Thyroid gland (tissue), 4 donors: Measurements from ENCODE around the gene RFTN1. TPM values are rescaled to one million over a fixed set of nuclear protein-coding genes. Genes with fewer than 3 reads are reported as not detected.

Source experiments
- DNase-seq, 2 donors: peaks; one replicate each; pipeline ENCODE4 v3.0.0-alpha.2; 2019
- H3K27ac ChIP-seq, 3 donors: fragments of 200-600 bp; sonication (generic); 1 replicate in 2 of 3; 2 replicates in 1 of 3; pipeline ENCODE4 v1.5.1; 2016 to 2019; ENCODE audit warnings: mild to moderate bottlenecking in 1 of 3, moderate library complexity in 1 of 3
- H3K27me3 ChIP-seq: fragments of 200-600 bp; sonication (generic); one replicate; pipeline ENCODE4 v1.5.1; 2019
- H3K36me3 ChIP-seq, 2 donors: fragments of 200-600 bp; sonication (generic); one replicate each; pipeline ENCODE4 v1.5.1; 2016 to 2019
- H3K4me1 ChIP-seq, 2 donors: fragments of 200-600 bp; sonication (generic); one replicate each; pipeline ENCODE4 v1.5.1; 2017 to 2019
- H3K4me3 ChIP-seq, 3 donors: fragments of 200-600 bp; sonication (generic); replicated peaks in 1 of 3; 1 replicate in 2 of 3; 2 replicates in 1 of 3; pipeline ENCODE4 v1.5.1; 2016; ENCODE audit warnings: mild to moderate bottlenecking in 1 of 3
- H3K9me3 ChIP-seq: fragments of 200-600 bp; sonication (generic); one replicate; pipeline ENCODE4 v1.5.1; 2017
- CTCF ChIP-seq, 6 experiments: fragments of 200-600 bp in 3 of 6; fragments of 450-650 bp in 3 of 6; sonication (generic) in 3 of 6; IDR thresholded peaks; one replicate each; pipeline ENCODE4 v1.5.1; 2016 to 2019; ENCODE audit warnings: antibody characterized with exemption in 6 of 6, mild to moderate bottlenecking in 2 of 6, inconsistent platforms in 1 of 6, moderate library complexity in 1 of 6
- POLR2A ChIP-seq, 2 donors: fragments of 450-650 bp; IDR thresholded peaks; one replicate each; pipeline ENCODE4 v1.6.1; 2017; ENCODE audit warnings: antibody characterized with exemption in 2 of 2, mild to moderate bottlenecking in 2 of 2, moderate library complexity in 1 of 2
- WGBS, 2 donors: methylation state at CpG; one replicate each; pipeline ENCODE4 v1.1.5; 2017; 5-methylcytosine and 5-hydroxymethylcytosine counted together
- intact Hi-C: fragments of 100-400 bp; cut with DNase I; formaldehyde crosslinking; loops from one replicate; pipeline ENCODE4 v1.15.1; 2023
- total RNA-seq, 4 donors: library from RNA; depleted of rRNA; stranded (reverse); fragments of >200 nt; gene quantifications; one replicate each; pipeline ENCODE4 v1.2.3, GENCODE V29; 2016

Gene RFTN1
- total RNA-seq, 4 donors from 2014 or later: 110 to 239 (median 153) TPM

- intact Hi-C loops: no loop called here
Measured at GRCh38 chr3:16280671-16281070, 232.8 kb downstream of the RFTN1 start.

DNA sequence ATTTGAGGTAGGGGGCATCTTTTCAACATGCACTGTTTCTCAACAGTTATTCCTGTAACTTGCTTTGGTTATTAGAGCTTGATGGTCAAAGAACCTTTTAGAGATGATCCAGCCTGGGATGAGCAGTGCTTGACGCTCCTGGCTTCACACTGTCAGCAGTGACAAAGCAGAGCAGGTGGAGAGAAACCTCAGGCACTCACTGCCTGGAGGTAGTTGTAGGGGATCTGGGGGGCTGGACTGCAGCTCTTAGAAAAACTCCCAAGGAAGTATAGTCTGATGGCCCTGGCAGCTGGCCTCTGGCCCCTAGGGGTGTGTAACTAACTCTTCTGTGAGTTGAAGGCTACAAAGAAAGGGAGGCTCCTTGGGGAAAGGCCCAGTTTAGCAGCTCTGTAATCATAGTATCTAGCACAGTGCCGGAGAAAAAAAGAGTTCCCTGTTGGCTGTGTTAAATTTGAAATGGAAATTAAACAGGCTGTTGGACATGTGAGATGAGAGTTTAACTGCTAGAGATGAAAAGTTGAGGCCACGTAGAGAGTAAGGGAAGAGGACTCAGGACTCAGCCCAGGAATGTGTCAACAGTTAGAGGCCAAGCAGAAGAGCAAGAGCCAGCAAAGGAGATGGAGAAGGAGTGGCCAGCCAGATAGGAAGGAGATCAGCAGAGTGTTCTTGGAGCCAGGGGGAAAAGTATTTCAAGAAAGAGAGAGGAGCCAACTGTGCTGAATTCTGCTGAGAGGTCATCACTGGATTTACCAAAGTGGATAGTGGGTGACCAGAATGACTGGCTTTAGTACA is 234.3 kb downstream of the RFTN1 start:
- no peak overlapping the region for H3K4me3 ChIP-seq
- 83 to 91% methylated on average over 3 of the region's 3 CpGs for WGBS, 2 donors
- TF ChIP-seq POLR2A (IDR thresholded peaks at IDR 0.05): no peak
- TF ChIP-seq CTCF (IDR thresholded peaks at IDR 0.05): no peak
- H3K36me3 ChIP-seq: no peaks in the 10 kb centered on the region
- intact Hi-C loops: no loop called here
- no peak for DNase-seq
- H3K27ac ChIP-seq: no peak overlapping the region
- H3K27me3 ChIP-seq: no peaks in the 10 kb centered on the region
- H3K4me1 ChIP-seq: no peaks in the 10 kb centered on the region
- H3K9me3 ChIP-seq: no peaks in the 10 kb centered on the region

More at GRCh38 chr3:16280671-16281070, 232.8 kb downstream of the RFTN1 start:
- TF ChIP-seq CTCF (IDR thresholded peaks at IDR 0.05) (no peak), POLR2A (IDR thresholded peaks at IDR 0.05) (no peak)
- Histone ChIP-seq H3K4me3 (no peak overlapping the region), H3K27ac (no peak overlapping the region), H3K4me1 (no peaks in the 10 kb centered on the region), H3K27me3 (no peaks in the 10 kb centered on the region), H3K9me3 (no peaks in the 10 kb centered on the region), H3K36me3 (no peaks in the 10 kb centered on the region)
- WGBS, 2 donors: 85 to 93% methylated on average over 2 of the region's 2 CpGs
- no peak for DNase-seq

GRCh38 chr3:16277471-16277870 is 236.0 kb downstream of the RFTN1 start:
- WGBS, 2 donors: 72 to 85% methylated on average over 3 of the region's 3 CpGs
- Histone ChIP-seq H3K27ac (peak overlapping the region in 1 of 3 donors; percentile 22), H3K9me3 (no peaks in the 10 kb centered on the region), H3K4me3 (no peak overlapping the region), H3K4me1 (no peaks in the 10 kb centered on the region), H3K36me3 (no peaks in the 10 kb centered on the region), H3K27me3 (no peaks in the 10 kb centered on the region)
- intact Hi-C loops: no loop called here
- DNase-seq: no peak
- TF ChIP-seq POLR2A (IDR thresholded peaks at IDR 0.05) (no peak), CTCF (IDR thresholded peaks at IDR 0.05) (no peak)

DNA sequence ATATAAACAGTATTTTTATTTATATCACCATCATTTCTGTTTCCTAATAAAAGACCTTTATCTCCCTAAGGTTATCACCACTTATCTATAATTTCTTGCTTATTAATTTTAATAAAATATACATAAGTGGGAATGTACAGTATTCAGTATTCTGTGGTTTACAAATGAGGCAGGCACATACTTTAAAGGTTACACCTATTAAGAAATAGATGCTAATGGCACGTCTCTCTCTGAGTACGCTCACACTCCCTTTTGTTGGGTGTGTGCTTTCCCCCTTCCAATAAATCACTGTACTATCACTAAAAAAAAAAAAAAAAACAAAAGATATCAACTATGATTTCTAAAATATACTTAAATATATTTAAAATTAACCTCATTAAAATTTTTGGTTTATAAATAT is 239.6 kb downstream of the RFTN1 start:
- intact Hi-C loops: no loop called here
- DNase-seq: no peak
- no peak overlapping the region for H3K27ac ChIP-seq
- no peaks in the 10 kb centered on the region for H3K4me1 ChIP-seq
- peaks cover 5 to 9% of the 10 kb centered on the region in 2 donors for H3K36me3 ChIP-seq
- no peaks in the 10 kb centered on the region for H3K27me3 ChIP-seq
- no peaks in the 10 kb centered on the region for H3K9me3 ChIP-seq
- WGBS, 2 donors: 93 to 95% methylated on average over 2 of the region's 2 CpGs
- H3K4me3 ChIP-seq: no peak overlapping the region
- no peak for TF ChIP-seq CTCF (IDR thresholded peaks at IDR 0.05)
- no peak for TF ChIP-seq POLR2A (IDR thresholded peaks at IDR 0.05)

DNA sequence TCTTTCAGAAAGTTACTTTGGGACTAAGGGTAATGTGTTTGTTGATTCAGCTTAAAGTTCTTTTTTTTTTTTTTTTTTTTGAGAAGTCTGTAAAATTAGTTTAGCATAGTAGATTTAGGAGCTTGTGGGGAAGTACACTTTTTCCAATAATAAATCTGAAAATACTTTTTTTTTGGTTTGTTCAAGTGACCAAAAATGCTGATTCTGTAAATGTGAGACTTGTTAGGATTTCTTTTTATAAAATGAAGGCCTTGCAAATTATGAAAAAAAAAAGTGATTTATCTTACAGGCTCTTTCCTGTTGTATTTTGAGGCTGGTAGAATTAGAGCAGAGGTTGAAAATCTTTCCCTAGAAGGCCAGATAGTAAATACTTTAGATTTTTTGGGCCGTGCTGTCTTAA is 240.9 kb downstream of the RFTN1 start:
- no peaks in the 10 kb centered on the region for H3K4me1 ChIP-seq
- H3K4me3 ChIP-seq: no peak overlapping the region
- no peak overlapping the region for H3K27ac ChIP-seq
- WGBS, 2 donors: 95% methylated on average over 1 of the region's 1 CpG
- H3K27me3 ChIP-seq: no peaks in the 10 kb centered on the region
- H3K36me3 ChIP-seq: peaks cover 5 to 9% of the 10 kb centered on the region in 2 donors
- TF ChIP-seq CTCF (IDR thresholded peaks at IDR 0.05): no peak
- no peak for TF ChIP-seq POLR2A (IDR thresholded peaks at IDR 0.05)
- no peak for DNase-seq
- intact Hi-C loops: no loop called here
- H3K9me3 ChIP-seq: no peaks in the 10 kb centered on the region
